H1 (cell line): ENCODE data around the gene DGUOK. TPM values are rescaled to one million over a fixed set of nuclear protein-coding genes. Genes with fewer than 3 reads are reported as not detected.

Experiments used
- BCL11A ChIP-seq, 2 experiments: IDR thresholded peaks; one replicate each; pipeline ENCODE4 v1.6.1; 2011; ENCODE audit warnings: low read depth in 2 of 2, low read length in 2 of 2, mild to moderate bottlenecking in 2 of 2
- CHD1 ChIP-seq: IDR thresholded peaks from 2 replicates; pipeline ENCODE4 v1.6.1; 2012; ENCODE audit warnings: low read depth, low read length, improper control_type of control experiment
- EGR1 ChIP-seq: IDR thresholded peaks from 2 replicates; pipeline ENCODE4 v1.6.1; 2011; ENCODE audit warnings: low read depth, low read length, borderline replicate concordance
- GTF2F1 ChIP-seq: IDR thresholded peaks from 2 replicates; pipeline ENCODE4 v1.6.1; 2012; ENCODE audit warnings: low read depth, low read length, improper control_type of control experiment, borderline replicate concordance
- HDAC6 ChIP-seq: IDR thresholded peaks from one replicate; pipeline ENCODE4 v1.7.1; 2012; ENCODE audit warnings: low read depth, mild to moderate bottlenecking, inconsistent platforms, low read length, moderate library complexity
- NRF1 ChIP-seq: IDR thresholded peaks from 2 replicates; pipeline ENCODE4 v1.6.1; 2011; ENCODE audit warnings: mild to moderate bottlenecking, low read depth, low read length, improper control_type of control experiment
- SIN3A ChIP-seq, 2 experiments: IDR thresholded peaks in 1 of 2; conservative IDR thresholded peaks in 1 of 2; 2 replicates each; pipeline ENCODE4 v1.6.1; 2011 to 2012; ENCODE audit warnings: low read length in 2 of 2, improper control_type of control experiment in 1 of 2, low read depth in 1 of 2, mild to moderate bottlenecking in 1 of 2
- SIRT6 ChIP-seq: IDR thresholded peaks from one replicate; pipeline ENCODE4 v1.7.1; 2012; ENCODE audit warnings: low read length, inconsistent platforms
- polyA plus RNA-seq, 7 experiments: library from polyadenylated mRNA; depleted of rRNA in 3 of 7; stranded (reverse) in 5 of 7; unstranded in 2 of 7; fragments of >200 nt in 5 of 7; fragments of 200-250 nt in 2 of 7; gene quantifications; 1 replicate in 5 of 7; 2 replicates in 1 of 7; 4 replicates in 1 of 7; pipeline versions ENCODE4 v1.2.1 to v1.2.3, GENCODE V29; 2011 to 2013; ENCODE audit warnings: missing spikeins in 2 of 7, mixed read lengths in 2 of 7
- total RNA-seq: library from RNA; stranded (reverse); fragmentation: NEBNext Ultra II Directional; extraction: Animal tissue kit (Norgen Biotek cat#: 25700); gene quantifications from 2 replicates; pipeline ENCODE4 v1.2.1, GENCODE V29; 2021
- TF ChIP-seq, protein P1 (sequence below): fragments of 300-600 bp; sonication (generic); IDR thresholded peaks from 2 replicates; pipeline ENCODE4 v1.7.1; 2012; ENCODE audit warnings: low read length, moderate library complexity, mild to moderate bottlenecking, inconsistent platforms; ENCODE audit not compliant: insufficient replicate concordance
- TF ChIP-seq, protein P2 (sequence below): IDR thresholded peaks from 2 replicates; pipeline ENCODE4 v1.6.1; 2012; ENCODE audit warnings: inconsistent platforms

The DGUOK gene
- total and polyA plus RNA-seq, 2 of the 8 experiments (the other 6 are each of a cell fraction or from before 2014, with no cell fraction given): 110 to 168 TPM

DNA sequence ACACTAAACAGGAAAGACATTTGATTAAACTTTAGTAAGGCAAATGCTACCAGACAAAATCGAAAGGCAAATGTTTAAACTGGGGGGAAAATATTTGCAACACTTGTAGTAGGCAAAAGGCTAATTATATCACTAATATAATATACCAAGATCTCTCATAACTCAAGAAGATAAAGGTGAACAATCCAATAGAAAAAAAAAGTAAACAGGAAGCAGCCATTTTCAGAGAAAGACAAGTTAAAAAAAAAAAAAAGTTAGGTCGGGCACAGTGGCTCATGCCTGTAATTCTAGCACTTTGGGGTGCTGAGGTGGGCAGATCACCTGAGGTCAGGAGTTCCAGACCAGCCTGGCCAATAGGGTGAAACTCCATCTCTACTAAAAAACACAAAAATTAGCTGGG lies 38.3 kb upstream of the DGUOK start (continued):
- TF ChIP-seq, protein P1, sequence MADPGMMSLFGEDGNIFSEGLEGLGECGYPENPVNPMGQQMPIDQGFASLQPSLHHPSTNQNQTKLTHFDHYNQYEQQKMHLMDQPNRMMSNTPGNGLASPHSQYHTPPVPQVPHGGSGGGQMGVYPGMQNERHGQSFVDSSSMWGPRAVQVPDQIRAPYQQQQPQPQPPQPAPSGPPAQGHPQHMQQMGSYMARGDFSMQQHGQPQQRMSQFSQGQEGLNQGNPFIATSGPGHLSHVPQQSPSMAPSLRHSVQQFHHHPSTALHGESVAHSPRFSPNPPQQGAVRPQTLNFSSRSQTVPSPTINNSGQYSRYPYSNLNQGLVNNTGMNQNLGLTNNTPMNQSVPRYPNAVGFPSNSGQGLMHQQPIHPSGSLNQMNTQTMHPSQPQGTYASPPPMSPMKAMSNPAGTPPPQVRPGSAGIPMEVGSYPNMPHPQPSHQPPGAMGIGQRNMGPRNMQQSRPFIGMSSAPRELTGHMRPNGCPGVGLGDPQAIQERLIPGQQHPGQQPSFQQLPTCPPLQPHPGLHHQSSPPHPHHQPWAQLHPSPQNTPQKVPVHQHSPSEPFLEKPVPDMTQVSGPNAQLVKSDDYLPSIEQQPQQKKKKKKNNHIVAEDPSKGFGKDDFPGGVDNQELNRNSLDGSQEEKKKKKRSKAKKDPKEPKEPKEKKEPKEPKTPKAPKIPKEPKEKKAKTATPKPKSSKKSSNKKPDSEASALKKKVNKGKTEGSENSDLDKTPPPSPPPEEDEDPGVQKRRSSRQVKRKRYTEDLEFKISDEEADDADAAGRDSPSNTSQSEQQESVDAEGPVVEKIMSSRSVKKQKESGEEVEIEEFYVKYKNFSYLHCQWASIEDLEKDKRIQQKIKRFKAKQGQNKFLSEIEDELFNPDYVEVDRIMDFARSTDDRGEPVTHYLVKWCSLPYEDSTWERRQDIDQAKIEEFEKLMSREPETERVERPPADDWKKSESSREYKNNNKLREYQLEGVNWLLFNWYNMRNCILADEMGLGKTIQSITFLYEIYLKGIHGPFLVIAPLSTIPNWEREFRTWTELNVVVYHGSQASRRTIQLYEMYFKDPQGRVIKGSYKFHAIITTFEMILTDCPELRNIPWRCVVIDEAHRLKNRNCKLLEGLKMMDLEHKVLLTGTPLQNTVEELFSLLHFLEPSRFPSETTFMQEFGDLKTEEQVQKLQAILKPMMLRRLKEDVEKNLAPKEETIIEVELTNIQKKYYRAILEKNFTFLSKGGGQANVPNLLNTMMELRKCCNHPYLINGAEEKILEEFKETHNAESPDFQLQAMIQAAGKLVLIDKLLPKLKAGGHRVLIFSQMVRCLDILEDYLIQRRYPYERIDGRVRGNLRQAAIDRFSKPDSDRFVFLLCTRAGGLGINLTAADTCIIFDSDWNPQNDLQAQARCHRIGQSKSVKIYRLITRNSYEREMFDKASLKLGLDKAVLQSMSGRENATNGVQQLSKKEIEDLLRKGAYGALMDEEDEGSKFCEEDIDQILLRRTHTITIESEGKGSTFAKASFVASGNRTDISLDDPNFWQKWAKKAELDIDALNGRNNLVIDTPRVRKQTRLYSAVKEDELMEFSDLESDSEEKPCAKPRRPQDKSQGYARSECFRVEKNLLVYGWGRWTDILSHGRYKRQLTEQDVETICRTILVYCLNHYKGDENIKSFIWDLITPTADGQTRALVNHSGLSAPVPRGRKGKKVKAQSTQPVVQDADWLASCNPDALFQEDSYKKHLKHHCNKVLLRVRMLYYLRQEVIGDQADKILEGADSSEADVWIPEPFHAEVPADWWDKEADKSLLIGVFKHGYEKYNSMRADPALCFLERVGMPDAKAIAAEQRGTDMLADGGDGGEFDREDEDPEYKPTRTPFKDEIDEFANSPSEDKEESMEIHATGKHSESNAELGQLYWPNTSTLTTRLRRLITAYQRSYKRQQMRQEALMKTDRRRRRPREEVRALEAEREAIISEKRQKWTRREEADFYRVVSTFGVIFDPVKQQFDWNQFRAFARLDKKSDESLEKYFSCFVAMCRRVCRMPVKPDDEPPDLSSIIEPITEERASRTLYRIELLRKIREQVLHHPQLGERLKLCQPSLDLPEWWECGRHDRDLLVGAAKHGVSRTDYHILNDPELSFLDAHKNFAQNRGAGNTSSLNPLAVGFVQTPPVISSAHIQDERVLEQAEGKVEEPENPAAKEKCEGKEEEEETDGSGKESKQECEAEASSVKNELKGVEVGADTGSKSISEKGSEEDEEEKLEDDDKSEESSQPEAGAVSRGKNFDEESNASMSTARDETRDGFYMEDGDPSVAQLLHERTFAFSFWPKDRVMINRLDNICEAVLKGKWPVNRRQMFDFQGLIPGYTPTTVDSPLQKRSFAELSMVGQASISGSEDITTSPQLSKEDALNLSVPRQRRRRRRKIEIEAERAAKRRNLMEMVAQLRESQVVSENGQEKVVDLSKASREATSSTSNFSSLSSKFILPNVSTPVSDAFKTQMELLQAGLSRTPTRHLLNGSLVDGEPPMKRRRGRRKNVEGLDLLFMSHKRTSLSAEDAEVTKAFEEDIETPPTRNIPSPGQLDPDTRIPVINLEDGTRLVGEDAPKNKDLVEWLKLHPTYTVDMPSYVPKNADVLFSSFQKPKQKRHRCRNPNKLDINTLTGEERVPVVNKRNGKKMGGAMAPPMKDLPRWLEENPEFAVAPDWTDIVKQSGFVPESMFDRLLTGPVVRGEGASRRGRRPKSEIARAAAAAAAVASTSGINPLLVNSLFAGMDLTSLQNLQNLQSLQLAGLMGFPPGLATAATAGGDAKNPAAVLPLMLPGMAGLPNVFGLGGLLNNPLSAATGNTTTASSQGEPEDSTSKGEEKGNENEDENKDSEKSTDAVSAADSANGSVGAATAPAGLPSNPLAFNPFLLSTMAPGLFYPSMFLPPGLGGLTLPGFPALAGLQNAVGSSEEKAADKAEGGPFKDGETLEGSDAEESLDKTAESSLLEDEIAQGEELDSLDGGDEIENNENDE: no peak
- TF ChIP-seq HDAC6 (no peak), SIRT6 (no peak), EGR1 (no peak), NRF1 (no peak), SIN3A (conservative IDR thresholded peaks at IDR 0.05 in 1 of 2, IDR thresholded peaks at IDR 0.05 in 1 of 2; ENCODE audit: low read depth in 1 of 2, low read length in 2 of 2) (no peak), BCL11A (IDR thresholded peaks at IDR 0.05; ENCODE audit: low read depth in 2 of 2, low read length in 2 of 2) (no peak), GTF2F1 (no peak), CHD1 (no peak)
- TF ChIP-seq, protein P2, sequence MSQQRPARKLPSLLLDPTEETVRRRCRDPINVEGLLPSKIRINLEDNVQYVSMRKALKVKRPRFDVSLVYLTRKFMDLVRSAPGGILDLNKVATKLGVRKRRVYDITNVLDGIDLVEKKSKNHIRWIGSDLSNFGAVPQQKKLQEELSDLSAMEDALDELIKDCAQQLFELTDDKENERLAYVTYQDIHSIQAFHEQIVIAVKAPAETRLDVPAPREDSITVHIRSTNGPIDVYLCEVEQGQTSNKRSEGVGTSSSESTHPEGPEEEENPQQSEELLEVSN: no peak
